ENCODE data around the gene SYNE2. TPM values are rescaled to one million over a fixed set of nuclear protein-coding genes. Genes with fewer than 3 reads are reported as not detected.

The SYNE2 gene
- total and polyA plus RNA-seq, 4 donors = 12.0 to 79.9 (median 19.5) TPM

DNA sequence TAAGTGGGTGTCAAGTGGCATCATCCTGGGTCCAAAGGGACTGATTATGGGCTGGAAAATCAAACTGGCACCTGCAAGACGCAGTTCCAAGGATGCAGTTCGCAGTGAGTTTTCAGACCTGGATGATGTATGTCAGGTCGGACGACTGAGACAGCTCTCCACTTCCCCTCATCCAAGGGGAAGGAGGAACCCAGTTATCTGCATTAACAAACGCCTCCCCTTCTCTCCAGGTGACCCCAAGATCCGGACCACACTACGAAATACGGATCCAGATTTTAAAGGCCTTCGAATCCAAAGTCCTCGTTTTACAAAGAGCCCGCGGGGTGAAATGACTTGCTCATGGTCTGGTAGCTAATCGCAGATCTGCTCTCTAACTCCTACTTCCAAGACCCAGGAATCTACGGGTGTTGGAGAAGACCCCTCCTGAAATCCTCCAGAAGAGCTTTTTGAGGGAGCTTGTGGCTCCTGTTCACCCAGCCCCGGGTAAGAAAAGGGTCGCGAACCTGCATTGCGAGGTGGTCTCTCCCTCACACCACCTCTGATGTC, 460 bp upstream of the SYNE2 start:
- Histone ChIP-seq H3K4me3 (ENCODE audit: low read depth in 1 of 3, low read length in 3 of 3) (peak overlapping the region; percentile 26 to 98 (median 26)), H3K36me3 (ENCODE audit: control insufficient read depth in 4 of 4, insufficient read depth in 3 of 4, low read depth in 1 of 4, low read length in 3 of 4) (no peaks in the 10 kb centered on the region), H3K27me3 (ENCODE audit: control insufficient read depth in 4 of 4, insufficient read depth in 4 of 4, low read length in 3 of 4) (no peaks in the 10 kb centered on the region), H3K9me3 (ENCODE audit: control insufficient read depth in 4 of 4, low read length in 3 of 4) (no peaks in the 10 kb centered on the region), H3K4me1 (ENCODE audit: control insufficient read depth in 4 of 4, insufficient read depth in 4 of 4, low read length in 3 of 4) (peaks cover 0 to 13% (median 5%) of the 10 kb centered on the region in 4 donors), H3K27ac (ENCODE audit: low read depth in 1 of 2, low read length in 2 of 2) (peak overlapping the region in 1 of 2 donors; percentile 9), H3K9ac (ENCODE audit: low read depth in 1 of 2, low read length in 2 of 2) (peak overlapping the region; percentile 29 to 72)
- whole genome bisulfite sequencing = 16% methylated on average over 18 of the region's 18 CpGs
- no peak for DNase-seq (ENCODE audit: low spot score)
- TF ChIP-seq TAF1 (conservative IDR thresholded peaks at IDR 0.05) (no peak), HNF4G (IDR thresholded peaks at IDR 0.05) (no peak), NR2F2 (IDR thresholded peaks at IDR 0.05) (no peak), JUND (IDR thresholded peaks at IDR 0.05) (no peak), GABPA (IDR thresholded peaks at IDR 0.05 in 1 of 2, conservative IDR thresholded peaks at IDR 0.05 in 1 of 2) (no peak), HNF4A (conservative IDR thresholded peaks at IDR 0.05) (no peak), FOXA2 (IDR thresholded peaks at IDR 0.05) (no peak), RXRA (IDR thresholded peaks at IDR 0.05) (no peak), EGR1 (IDR thresholded peaks at IDR 0.05; ENCODE audit: low read depth in 2 of 2) (no peak), SP1 (IDR thresholded peaks at IDR 0.05) (no peak)
- TF ChIP-seq, protein P1, sequence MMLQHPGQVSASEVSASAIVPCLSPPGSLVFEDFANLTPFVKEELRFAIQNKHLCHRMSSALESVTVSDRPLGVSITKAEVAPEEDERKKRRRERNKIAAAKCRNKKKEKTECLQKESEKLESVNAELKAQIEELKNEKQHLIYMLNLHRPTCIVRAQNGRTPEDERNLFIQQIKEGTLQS (IDR thresholded peaks at IDR 0.05) = no peak
- TF ChIP-seq, protein P2, sequence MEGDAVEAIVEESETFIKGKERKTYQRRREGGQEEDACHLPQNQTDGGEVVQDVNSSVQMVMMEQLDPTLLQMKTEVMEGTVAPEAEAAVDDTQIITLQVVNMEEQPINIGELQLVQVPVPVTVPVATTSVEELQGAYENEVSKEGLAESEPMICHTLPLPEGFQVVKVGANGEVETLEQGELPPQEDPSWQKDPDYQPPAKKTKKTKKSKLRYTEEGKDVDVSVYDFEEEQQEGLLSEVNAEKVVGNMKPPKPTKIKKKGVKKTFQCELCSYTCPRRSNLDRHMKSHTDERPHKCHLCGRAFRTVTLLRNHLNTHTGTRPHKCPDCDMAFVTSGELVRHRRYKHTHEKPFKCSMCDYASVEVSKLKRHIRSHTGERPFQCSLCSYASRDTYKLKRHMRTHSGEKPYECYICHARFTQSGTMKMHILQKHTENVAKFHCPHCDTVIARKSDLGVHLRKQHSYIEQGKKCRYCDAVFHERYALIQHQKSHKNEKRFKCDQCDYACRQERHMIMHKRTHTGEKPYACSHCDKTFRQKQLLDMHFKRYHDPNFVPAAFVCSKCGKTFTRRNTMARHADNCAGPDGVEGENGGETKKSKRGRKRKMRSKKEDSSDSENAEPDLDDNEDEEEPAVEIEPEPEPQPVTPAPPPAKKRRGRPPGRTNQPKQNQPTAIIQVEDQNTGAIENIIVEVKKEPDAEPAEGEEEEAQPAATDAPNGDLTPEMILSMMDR (IDR thresholded peaks at IDR 0.05; ENCODE audit: low read depth, low read length, missing input control) = no peak
- TF ChIP-seq, protein P3, sequence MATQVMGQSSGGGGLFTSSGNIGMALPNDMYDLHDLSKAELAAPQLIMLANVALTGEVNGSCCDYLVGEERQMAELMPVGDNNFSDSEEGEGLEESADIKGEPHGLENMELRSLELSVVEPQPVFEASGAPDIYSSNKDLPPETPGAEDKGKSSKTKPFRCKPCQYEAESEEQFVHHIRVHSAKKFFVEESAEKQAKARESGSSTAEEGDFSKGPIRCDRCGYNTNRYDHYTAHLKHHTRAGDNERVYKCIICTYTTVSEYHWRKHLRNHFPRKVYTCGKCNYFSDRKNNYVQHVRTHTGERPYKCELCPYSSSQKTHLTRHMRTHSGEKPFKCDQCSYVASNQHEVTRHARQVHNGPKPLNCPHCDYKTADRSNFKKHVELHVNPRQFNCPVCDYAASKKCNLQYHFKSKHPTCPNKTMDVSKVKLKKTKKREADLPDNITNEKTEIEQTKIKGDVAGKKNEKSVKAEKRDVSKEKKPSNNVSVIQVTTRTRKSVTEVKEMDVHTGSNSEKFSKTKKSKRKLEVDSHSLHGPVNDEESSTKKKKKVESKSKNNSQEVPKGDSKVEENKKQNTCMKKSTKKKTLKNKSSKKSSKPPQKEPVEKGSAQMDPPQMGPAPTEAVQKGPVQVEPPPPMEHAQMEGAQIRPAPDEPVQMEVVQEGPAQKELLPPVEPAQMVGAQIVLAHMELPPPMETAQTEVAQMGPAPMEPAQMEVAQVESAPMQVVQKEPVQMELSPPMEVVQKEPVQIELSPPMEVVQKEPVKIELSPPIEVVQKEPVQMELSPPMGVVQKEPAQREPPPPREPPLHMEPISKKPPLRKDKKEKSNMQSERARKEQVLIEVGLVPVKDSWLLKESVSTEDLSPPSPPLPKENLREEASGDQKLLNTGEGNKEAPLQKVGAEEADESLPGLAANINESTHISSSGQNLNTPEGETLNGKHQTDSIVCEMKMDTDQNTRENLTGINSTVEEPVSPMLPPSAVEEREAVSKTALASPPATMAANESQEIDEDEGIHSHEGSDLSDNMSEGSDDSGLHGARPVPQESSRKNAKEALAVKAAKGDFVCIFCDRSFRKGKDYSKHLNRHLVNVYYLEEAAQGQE (IDR thresholded peaks at IDR 0.05) = no peak

DNA sequence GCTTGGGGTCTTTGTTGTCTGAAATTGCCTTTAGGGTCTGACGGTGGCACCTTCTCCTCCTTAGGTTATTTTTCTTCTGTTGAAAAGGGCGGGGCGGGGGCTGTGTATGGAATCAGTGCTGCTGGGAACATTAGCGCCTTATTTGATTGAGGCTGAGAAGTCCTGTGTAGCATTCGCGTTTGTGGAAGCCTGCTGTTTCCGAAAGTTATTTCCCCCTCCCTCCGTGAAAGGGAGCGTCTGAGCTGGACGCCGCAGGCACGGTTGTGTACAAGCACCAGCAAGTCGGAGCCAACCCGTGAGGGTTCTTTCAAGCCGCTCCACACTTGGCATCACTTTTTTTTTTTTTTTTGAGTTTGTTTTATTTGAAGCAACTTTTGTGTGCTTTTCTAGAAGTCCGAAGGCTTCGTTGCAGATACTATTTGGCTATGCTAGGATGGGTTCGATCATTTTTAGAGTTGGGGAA, 1.1 kb downstream of the SYNE2 start:
- peak overlapping the region; percentile 67 to 77 for H3K27ac ChIP-seq (ENCODE audit: low read depth in 1 of 2, low read length in 2 of 2)
- no peak for DNase-seq (ENCODE audit: low spot score)
- peaks cover 0 to 13% (median 5%) of the 10 kb centered on the region in 4 donors for H3K4me1 ChIP-seq (ENCODE audit: control insufficient read depth in 4 of 4, insufficient read depth in 4 of 4, low read length in 3 of 4)
- peak overlapping the region; percentile 55 to 74 for H3K9ac ChIP-seq (ENCODE audit: low read depth in 1 of 2, low read length in 2 of 2)
- no peaks in the 10 kb centered on the region for H3K27me3 ChIP-seq (ENCODE audit: control insufficient read depth in 4 of 4, insufficient read depth in 4 of 4, low read length in 3 of 4)
- under 1% methylated on average over 18 of the region's 18 CpGs for WGBS
- no peaks in the 10 kb centered on the region for H3K9me3 ChIP-seq (ENCODE audit: control insufficient read depth in 4 of 4, low read length in 3 of 4)
- no peaks in the 10 kb centered on the region for H3K36me3 ChIP-seq (ENCODE audit: control insufficient read depth in 4 of 4, insufficient read depth in 3 of 4, low read depth in 1 of 4, low read length in 3 of 4)
- TF ChIP-seq RAD21 (IDR thresholded peaks at IDR 0.05) = peak; percentile 23 to 31
- TF ChIP-seq EGR1 (IDR thresholded peaks at IDR 0.05; ENCODE audit: low read depth in 2 of 2) = no peak
- no peak for TF ChIP-seq HNF4G (IDR thresholded peaks at IDR 0.05)
- TF ChIP-seq, protein P4, sequence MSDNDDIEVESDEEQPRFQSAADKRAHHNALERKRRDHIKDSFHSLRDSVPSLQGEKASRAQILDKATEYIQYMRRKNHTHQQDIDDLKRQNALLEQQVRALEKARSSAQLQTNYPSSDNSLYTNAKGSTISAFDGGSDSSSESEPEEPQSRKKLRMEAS (IDR thresholded peaks at IDR 0.05) = no peak
- peak; percentile 13 for TF ChIP-seq YY1 (IDR thresholded peaks at IDR 0.05)
- H3K4me3 ChIP-seq (ENCODE audit: low read depth in 1 of 3, low read length in 3 of 3) = peak overlapping the region in 2 of 3 donors; percentile 65 to 98

All from liver (tissue), 9 donors.